GM10248 (cell line): ENCODE measurements around the gene CDKAL1.
"Not testable (repeated sequence)": the region's sequence is repeated elsewhere in the genome, so short reads cannot be mapped to it uniquely, and the experiment has no call there.

Experiments used
- CTCF ChIA-PET: fragments of 300-600 bp; sonication (Branson Sonifier 250); formaldehyde crosslinking; extraction: SDS; loops from one replicate; lab custom pipeline; 2021; ENCODE audit warnings: antibody characterized with exemption; lab: Yijun Ruan, JAX
- POLR2A ChIA-PET: fragments of 350-650 bp; sonication (Branson Sonifier 250); formaldehyde crosslinking; extraction: SDS; loops from one replicate; lab custom pipeline; 2020; ENCODE audit warnings: antibody characterized with exemption; lab: Yijun Ruan, JAX
- DNase-seq: peaks from one replicate; pipeline ENCODE4 v3.0.0; 2012; ENCODE audit errors: extremely low spot score
- TF ChIP-seq, protein P1 (sequence below): IDR thresholded peaks from 2 replicates; pipeline ENCODE4 v1.5.1; 2012; ENCODE audit warnings: mild to moderate bottlenecking, low read depth; ENCODE audit errors: extremely low read depth, missing control alignments, control extremely low read depth

The CDKAL1 gene

DNA sequence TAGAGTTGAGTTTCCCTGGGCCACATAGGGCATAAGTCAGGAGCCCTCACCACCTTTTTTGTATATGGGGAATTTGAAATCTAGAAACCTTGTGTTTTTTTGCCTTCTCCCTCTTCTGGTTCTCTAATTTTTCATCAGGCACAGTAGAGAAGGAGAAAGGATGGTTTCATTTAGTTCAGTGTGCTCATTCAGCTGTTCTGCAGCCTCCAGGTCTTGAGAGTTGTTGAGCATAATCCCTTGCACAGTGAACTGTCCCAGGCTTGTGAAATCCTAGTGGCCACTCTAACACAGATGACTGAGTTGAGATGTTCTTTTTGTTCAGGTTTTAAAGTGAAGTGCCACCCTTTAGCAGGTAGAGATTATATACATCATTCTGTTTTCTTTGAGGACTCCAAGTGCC is 183.5 kb downstream of the CDKAL1 start:
- CTCF ChIA-PET: interaction anchor here (0.8 to 1.3 kb wide), 5 partner anchors 9 to 61 kb away, joined by 3 to 4 read pairs (median 3); no protein-coding TSS in a partner anchor
- TF ChIP-seq, protein P1, sequence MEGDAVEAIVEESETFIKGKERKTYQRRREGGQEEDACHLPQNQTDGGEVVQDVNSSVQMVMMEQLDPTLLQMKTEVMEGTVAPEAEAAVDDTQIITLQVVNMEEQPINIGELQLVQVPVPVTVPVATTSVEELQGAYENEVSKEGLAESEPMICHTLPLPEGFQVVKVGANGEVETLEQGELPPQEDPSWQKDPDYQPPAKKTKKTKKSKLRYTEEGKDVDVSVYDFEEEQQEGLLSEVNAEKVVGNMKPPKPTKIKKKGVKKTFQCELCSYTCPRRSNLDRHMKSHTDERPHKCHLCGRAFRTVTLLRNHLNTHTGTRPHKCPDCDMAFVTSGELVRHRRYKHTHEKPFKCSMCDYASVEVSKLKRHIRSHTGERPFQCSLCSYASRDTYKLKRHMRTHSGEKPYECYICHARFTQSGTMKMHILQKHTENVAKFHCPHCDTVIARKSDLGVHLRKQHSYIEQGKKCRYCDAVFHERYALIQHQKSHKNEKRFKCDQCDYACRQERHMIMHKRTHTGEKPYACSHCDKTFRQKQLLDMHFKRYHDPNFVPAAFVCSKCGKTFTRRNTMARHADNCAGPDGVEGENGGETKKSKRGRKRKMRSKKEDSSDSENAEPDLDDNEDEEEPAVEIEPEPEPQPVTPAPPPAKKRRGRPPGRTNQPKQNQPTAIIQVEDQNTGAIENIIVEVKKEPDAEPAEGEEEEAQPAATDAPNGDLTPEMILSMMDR: no peak
- no peak for DNase-seq
- POLR2A ChIA-PET: no interaction called here

DNA sequence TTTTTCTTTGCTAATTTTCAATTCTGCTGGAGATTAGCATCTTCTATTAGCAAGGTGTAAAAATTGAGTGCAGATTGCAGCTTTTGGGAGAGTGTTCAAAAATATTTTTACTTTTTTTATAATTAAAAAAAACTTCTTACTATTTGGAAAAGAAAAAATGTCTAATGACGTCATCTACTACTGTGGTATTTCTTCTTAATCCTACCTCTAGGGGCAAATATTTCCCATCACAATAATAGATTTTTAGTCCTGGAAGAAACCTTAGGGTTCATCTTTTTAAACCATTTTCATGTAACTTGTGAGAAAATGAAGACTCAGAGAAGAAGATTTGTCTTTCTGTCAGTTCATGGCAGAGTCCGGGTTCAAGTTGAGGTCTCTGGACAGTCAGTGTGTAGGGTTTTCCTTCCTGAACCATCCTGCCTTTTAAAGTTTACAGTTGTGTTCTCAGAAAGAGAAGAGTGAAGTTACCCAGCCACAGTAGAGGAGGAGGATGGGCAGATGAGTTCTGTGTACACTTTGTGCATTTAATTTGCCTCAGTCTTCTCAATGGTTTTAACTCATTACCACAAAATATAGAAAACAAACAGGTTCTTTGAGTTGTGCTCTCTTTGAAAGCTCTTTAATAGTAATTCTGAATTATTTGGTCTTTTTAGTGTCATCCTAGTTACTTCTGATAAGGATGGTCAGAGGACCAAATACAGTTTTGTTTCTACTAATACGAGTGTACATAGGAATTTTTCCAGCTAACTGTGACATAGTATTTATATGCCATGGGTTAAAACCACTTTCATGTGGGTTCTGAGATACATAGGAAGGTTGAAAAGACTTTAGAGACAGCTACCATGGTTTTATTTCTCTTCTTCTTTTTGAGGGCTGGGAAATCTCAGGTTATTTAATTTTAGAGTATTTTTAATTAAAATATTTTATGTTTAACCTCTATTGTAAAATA is 184.7 kb downstream of the CDKAL1 start:
- ChIA-PET CTCF (interaction anchor here (1.3 kb wide), 2 partner anchors 11 to 23 kb away, joined by 3 to 5 read pairs; no protein-coding TSS in a partner anchor), POLR2A (no interaction called here)
- no peak for DNase-seq
- TF ChIP-seq, protein P1: no peak

DNA sequence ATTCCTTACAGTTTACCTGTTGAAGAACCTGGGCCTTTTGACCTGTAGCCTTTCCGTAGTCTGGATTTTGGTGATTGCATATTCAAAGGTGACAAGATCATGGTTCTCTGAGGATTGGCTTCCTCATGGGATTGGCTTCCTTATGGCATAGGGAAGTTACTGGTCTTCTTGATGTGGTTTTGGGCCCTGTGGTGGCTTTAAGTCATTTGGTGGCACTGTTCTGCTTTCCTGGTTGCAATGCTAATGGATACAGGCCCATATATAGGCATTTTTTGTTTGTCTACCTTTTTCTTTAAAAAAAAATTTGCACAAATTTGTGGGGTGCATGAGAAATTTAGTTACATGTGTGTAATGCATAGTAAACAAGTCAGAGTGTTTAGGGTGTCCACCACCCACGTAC is 185.7 kb downstream of the CDKAL1 start:
- TF ChIP-seq, protein P1: no peak
- ChIA-PET POLR2A (no interaction called here), CTCF (no interaction called here)
- no peak for DNase-seq

DNA sequence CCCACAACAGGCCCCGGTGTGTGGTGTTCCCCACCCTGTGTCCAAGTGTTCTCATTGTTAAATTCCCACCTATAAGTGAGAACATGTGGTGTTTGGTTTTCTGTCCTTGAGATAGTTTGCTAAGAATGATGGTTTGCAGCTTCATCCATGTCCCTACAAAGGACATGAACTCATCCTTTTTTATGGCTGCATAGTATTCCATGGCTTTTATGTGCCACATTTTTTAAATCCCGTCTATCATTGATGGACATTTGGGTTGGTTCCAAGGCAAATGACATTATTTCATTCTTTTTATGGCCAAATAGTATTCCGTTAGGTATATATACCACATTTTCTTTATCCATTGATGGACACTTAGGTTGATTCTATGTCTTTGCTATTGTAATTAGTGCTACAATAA is 186.9 kb downstream of the CDKAL1 start:
- POLR2A ChIA-PET, CTCF ChIA-PET, DNase-seq: not testable (repeated sequence)

GRCh38 chr6:20722455-20722854 is 188.2 kb downstream of the CDKAL1 start:
- DNase-seq: no peak
- CTCF ChIA-PET: interaction anchor here (1.3 kb wide), 1 partner anchor 157 kb away, joined by 3 read pairs; no protein-coding TSS in a partner anchor
- POLR2A ChIA-PET: no interaction called here
- TF ChIP-seq, protein P1: no peak

DNA sequence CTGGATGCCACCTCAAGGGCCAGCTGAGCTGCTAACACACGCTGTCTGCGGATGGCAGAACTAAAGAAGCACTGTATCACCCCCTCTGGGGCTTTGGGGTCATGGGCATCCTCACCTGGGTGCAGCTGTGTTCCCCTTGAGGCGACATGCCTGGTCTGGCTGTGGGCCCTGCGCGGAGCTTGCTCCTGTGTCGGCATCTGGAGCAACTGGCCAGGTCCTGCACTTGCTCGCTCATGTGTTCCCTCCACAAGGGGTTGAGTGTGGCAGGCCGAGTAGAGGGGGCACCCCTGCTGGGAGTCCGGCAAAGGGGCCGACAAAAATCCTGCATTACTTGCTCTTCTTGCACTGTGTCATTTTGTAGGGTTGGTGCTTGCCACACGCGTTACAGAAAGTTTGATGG is 189.0 kb downstream of the CDKAL1 start:
- ChIA-PET CTCF (interaction anchor here (0.8 to 1.5 kb wide), 3 partner anchors 14 to 158 kb away, joined by 3 read pairs; no protein-coding TSS in a partner anchor), POLR2A (no interaction called here)
- DNase-seq: no peak
- TF ChIP-seq, protein P1: no peak

GRCh38 chr6:20724443-20725190 is 190.4 kb downstream of the CDKAL1 start:
- no peak for DNase-seq
- ChIA-PET CTCF (interaction anchor here (0.6 to 1.5 kb wide), 2 partner anchors 24 to 177 kb away, joined by 3 read pairs; no protein-coding TSS in a partner anchor), POLR2A (no interaction called here)
- TF ChIP-seq, protein P1: no peak

DNA sequence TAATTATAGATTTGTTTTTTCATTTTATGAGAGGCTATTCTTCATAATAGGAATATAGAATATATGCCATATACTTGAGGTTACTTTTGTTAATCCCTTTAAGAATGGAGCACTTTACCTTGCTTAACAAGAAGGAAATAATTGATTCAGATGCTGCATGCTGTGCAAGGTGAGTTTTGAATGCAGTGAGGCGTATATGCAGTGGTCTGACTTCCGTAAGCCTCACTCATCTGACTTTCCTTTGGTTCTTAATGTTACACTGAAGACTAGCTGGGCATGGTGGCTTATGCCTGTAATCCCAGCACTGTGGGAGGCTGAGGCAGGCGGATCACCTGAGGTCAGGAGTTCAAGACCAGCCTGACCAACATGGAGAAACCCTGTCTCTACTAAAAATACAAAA is 191.0 kb downstream of the CDKAL1 start:
- CTCF ChIA-PET: interaction anchor here (2.0 kb wide), 1 partner anchor 13 kb away, joined by 10 read pairs; no protein-coding TSS in a partner anchor
- POLR2A ChIA-PET: not testable (repeated sequence)

More for the DNA sequence above, 191.0 kb downstream of the CDKAL1 start:
- not testable (repeated sequence) for DNase-seq
